ENCODE measurements around the gene EN2.

The EN2 gene

DNA sequence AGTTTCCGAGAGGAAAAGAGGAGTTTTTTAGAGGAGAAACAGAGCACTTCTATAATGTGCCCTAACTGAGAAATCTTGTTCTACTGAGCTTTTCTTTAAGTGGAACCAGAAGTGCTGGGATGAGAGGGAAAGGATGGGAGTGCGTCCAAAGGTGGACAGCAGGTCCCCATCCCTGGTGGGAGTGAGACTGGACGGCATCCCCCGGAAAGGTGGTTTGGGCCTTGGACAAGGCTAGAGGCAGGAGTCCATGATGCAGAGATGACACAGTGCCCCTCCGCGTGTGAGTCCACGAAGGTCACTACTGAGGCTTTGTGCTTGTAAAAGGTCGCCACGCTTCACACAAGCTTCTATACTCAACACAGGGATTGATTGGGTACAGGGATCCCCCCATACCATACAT, 6.1 kb upstream of the EN2 start:
- no peak for DNase-seq

DNA sequence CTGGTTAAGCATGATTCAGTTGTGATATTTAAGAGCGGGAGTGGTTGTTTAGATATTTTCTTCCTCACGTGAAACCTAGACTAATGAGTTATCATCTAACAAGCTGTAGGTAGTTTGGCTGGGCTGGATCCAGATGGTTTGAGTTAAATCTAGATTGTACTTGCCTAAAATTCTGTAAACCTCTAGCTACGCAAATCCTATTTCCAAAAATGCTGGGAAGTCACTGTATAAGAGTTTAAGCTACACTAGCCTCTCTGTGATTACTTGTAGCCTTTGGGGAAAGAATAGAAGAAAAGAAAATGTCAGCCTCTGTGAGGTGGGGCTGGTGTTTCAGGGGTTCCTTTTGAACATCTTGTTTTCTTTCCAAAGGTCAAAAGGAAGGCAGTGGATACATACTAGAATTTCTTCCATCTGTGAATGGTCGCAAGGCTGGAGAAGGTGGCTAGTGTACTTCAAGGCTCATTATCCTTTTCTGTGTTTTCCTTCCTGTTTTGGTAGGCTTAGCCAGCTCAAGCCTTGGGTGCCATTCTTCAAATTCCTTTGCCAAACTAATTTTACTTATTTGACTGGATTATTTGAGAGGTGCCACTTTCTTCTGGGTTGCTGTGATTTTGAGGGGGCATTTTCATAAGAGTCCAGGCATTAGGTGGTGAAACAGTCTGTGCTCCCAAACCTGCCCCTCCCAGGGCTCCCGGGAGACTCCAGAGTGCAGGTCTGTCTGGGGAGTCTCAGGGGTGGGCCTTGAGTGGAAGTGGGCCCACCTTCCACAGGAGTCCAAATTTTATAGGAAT, 5.2 kb upstream of the EN2 start:
- DNase-seq = no peak

DNA sequence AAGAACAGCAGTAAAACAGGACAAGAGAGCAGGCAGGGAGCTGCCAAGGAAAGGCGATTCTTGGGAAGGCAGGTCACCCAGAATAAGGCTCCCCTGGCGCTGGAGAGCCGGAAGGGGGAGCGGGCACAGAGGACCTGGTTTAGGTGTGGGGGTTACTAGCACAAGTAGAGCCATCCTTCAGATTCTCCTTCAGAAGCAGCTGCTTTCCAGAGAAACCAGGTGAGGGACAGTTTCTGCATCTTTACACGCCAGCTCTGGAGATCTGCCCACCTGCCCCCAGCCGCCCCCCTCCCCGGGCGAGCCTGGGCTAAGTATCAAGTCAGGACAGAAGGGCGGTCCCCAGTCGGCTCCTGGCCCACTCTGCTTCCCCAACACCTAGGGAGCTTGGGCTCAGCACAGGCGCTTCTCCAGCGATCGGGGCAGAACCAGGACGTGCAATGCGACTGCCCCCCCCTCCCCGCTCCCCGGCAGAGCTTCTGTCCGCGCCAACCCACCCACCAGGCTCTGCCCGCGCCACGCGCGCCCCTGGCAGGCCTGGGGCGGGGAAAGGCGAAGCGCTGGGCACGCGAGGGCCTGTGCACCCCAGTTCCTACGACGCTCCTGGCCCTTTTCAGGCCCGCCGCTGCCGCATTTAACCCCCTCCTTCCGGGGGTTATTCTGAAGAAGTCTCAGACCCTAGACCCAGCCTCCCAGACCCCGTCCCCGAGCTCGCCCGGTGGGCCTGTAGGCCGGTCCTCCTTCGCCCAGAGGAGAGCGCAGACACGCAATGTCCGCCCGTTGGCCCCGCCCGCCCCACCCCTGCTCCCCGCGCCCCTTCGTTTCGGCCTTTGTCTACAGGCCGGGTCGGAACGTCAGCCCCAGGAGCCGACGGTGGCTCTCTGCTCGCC, 4.4 kb upstream of the EN2 start:
- no peak for DNase-seq

DNA sequence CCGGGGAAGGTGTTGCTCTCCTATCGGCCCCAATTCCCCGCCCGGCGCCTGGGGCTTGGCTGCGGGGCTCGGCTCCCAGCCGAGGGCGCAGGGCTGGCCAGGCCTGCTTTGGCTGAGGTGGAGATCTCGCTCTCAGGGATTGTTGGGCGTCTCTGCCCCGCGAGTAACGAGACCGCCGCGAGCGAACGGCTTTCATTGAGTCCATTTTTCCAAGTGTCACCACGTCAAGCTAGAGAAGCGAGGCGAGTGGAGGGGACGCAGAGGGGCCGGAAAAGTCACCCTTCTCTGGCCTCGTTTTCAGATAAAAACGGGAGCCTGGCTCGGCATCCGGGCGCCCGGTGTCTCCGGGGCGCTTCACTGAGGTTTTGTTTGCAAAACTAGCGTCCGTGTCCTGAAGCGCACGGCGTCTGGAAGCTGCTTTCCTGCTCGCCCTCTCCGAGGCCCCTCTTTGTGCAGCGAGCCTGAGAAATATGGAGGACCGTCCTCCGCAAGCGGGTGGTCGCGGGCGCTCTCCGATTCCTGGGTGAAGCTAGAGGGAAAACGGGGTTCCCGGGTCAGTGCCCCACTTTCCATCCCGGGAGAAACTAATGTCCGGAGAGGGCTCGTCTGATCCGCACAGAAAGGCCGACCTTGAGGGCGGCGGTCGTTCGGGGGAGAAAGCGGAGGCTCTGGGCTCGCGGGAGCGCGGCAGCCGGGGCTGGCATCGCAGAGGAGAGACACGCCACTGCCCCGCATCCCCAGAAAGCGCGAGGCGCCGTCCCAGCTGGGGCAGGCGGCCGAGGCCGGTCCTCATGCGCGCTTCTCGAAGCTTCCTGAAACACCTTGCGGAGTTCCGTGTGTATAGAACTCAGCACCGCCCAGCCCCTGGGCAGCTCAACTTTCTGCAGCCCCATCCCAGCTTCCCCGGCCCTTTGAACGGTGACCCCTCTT, 3.5 kb upstream of the EN2 start:
- DNase-seq = no peak

DNA sequence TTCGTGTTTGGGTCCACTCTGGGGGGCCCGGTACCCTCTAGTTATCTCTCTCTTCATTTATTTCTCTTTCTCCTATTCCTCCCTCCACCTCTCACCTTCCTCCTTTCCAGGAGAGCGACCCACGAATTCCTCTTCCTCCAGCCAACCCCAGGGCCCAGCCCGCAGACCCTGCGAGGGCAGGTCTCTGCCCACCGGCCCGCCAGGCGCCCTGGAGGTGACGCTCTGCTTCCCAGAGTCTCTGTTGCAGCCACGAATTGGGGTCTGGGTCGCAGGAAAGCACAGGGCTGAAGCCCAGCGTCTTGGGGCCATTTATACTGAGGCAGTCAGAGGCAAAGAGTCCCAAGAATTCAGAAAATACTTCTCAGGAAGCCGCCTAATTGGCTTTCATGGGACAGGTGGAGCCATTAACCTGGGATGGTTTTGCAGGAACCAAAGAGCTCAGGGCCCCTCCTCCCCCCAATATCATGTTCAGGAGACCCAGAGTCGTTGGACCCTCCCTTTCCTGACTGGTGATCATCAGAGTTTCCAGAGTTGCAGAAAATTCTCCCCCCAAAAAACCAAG, 2.7 kb upstream of the EN2 start:
- no peak for DNase-seq

DNA sequence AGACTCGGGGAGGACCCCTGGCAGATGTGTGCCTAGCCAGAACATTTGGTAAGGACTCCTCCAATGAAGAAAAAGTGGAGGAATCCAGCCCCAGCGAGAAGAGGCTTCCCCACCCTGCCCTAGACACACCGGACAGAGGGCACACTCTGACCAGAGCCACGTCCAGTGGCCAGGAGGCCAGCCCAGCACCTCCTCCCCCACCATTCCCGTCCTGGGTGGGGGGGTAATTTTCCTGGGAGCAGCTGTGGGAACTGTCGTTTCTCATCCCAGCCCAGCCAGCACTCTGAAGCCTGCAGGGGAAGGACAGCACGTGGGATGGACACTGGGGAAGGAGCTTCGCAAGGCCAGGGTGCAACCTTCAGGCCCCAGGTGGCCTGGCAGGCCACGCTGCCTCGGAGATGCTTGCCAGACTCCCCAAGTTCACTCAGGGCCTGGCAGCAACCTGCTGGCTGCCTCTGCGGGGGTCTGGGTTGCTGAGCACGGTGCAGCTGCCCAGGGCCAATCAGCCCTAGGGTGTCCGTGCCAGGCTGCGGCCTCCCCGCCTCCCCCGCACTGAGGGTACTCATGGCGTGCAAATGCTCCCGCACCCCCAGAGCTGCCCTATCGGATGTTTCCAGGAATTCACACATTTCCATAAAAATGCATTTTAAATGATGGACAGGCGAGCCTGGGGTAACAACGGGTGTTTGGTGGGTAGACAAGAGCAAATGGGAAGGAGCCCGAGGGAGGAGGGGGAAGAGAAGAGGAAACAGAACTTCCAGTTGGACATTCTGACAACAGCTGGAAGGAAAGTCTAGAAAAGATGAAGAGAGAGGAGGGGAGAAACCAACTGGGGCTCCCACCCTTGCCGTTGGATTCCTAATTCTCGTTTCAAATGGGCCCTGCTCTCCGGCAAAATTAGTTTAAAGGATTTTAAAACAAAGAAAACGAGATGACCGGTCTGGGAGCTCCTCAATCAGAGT, 1.9 kb upstream of the EN2 start:
- DNase-seq = no peak

DNA sequence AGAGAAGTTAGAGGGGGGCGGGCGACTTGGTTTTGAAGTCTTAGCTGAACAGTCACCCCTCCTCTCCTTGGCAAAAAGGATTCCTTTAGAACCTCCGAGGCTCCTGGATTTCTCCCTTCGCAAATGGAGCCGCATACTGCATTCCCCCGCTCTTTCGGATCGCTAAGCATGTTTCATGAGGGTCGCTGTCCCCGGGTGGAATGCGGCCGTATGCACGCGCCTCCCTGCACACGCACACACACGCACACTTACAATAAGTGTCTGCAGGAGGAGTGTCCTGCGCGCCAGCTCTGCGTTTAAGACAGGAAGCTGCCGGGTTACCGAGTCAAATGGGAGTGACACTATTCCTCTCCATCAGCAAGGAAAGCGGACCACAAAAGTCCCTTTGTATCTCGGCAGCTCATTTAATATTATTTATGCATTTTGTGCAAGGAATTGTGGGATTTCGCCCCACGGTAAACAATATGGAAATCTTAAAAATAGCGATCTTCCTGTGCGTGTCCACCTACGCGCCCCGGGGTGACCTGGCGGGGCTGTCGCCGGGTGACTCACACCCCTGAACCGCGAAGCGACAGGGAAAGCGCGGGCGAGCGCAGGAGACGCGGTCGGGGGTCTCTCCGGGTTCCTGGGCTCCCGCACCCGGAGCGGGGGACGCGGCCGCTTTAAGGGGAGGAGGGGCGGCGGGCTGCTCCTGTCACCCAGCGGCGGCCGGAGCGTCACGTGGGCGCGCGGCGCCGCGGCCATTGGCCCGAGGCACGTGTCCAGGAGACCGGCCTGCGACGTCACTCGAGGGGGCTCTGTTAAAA, 988 bp upstream of the EN2 start:
- DNase-seq = peak; percentile 2

DNA sequence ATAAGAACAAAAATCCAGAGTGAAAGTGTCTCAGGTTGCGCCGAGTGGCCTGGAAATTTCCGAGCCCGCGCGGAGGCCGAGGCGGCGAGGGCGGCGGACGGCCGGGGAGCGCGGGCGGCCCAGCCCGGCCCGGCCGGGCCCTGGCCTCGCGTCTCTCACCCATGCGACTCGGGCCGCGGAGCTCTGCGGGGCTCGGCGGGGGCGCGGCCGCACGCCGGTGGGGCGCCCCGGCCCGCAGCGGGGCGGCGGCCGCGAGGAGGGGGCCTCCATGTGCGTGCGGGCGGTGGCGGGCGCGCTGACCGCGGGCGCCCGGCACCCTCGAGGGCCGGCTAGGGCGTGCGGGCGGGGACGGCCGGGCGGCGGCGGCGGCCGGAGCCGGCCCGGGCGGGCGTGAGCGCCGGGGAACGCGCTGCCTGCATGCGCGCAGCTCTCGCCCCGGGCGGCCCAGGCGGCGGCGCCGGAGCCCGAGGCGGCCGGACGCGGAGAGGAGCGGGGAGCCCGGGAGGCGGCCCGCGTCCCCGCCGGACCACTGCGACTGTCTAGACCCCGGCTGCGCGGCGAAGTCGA, 302 bp upstream of the EN2 start:
- DNase-seq = no peak

DNA sequence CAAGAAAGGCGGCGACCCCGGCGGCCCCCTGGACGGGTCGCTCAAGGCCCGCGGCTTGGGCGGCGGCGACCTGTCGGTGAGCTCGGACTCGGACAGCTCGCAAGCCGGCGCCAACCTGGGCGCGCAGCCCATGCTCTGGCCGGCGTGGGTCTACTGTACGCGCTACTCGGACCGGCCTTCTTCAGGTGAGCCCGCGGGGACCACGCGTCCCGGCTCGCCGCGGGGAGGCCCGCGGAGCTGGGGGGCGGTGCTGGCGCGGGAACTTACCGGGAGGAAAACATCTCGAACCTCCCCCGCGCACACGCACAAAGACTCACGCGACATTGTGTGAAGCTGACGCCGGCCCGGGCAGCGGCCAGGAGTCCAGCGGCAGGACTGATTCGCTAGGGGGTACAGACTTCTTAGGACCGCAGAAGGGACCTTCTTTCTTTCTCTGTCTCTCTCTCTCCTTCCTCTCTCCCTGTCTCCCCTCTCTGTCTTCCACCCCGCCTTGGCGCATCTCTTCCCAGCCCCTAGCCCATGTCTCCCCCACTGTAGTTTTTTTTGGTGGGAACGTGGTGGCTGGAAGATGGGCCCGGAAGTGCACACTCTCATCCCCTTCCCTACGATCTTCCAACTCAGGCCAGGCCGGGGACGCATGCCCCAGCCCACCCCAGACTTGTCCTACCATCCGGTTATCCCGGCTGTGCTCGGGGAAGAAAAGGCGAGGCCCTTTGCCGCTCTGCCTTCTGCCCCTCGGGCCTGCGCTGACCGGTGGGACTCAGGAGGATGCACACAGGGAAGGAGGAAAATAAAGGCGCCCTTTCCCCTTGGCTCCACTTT, 1.2 kb downstream of the EN2 start:
- DNase-seq = no peak

DNA sequence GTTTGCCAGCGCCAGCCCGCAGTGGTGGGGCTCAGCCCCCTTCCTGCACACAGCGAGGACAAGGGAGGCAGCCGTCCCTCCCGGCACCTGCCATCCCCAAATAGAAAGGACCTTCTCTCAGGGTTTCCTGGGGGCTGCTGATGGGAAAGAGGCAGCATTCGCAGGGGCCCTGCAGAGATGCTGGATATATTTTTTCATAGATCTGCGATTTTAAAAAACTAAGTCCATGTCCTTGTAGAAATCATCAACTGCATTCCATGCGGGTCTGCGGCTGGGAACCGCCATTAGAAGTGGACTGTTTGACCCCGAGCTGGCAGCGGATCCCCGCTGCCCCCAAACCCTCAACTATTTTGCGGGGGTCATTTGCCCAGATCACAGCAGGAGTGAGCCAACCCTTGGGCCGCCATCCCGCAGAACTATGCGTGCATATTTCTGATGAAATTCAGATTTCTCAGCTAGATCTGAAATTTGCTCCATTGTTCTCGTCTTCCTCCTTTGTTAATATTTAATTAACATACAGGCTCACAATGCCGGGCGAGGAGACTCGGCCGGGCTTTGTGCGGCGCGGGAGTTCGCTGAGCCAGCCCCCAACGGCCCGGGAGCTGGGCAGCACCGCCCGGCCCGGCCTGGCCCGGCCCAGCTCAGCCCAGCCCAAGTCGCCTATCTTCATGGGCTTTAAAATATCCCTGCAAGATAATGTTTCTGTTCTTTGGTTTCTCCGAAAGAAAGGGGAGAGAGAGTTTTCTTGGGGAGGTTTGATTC, 2.0 kb downstream of the EN2 start:
- DNase-seq = no peak

DNA sequence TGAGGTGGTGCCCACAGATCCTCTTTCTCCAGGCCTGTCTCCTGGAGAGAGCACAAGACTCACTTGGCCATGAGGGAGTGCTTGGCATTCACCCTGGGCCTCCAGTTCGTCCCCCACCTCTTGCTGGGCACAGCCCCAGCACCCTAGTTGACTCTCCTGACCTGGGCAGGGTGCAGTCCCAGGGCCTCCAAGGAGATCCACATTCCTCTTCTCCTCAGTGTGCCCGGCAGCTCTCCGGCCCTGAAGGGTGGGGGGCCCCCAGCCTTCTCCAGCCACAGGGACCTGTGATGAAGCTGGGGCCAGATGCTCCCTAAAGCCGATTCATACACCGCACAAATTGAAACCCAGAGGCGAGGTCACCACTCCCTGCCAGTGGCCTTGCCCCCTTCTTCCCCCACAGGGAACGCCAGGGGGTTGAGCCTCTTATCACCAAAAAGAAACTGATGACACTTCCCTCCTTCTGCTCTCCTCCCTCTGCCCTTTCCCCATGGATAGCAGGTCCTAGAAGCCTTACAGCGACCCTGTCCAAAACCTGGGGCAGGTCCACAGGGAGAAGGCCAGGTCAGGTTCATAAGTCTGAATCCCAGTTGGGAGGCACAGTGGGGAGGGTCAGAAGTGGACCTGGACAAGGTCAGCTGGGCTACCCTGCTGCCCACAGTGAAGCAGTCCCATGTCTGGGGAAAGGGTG, 3.1 kb downstream of the EN2 start:
- DNase-seq = no peak

DNA sequence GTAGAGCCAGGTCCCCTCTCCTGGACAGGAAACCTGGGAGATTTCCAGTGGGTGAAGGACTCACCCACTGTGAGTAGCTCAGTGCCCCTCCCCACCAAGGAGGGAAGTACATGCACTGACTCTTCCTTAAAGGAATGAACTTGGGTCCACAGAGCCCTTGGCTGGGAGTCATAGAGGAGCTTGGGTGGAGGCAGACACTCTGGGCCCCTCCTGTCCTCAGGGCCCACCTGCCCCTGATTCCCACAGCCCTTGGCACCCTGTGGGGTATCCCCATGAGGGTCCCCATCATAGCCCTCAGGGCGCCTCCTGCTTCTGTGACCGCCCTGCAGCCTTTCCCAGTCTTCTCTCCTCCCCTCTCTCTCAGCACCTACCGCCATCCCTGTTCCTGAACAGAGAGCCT, 3.7 kb downstream of the EN2 start:
- no peak for DNase-seq

DNA sequence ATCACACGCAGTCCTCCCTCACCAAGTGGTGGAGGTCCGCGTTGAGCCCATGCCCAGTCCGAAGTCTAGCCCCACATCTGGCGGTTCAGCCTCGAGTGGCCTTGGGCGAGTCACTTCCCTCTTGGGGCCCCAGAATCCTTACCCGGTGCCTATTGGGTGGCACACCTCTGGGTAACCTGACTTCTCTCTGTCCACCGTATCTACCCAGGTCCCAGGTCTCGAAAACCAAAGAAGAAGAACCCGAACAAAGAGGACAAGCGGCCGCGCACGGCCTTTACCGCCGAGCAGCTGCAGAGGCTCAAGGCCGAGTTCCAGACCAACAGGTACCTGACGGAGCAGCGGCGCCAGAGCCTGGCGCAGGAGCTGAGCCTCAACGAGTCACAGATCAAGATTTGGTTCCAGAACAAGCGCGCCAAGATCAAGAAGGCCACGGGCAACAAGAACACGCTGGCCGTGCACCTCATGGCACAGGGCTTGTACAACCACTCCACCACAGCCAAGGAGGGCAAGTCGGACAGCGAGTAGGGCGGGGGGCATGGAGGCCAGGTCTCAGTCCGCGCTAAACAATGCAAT, 4.3 kb downstream of the EN2 start:
- DNase-seq = no peak

DNA sequence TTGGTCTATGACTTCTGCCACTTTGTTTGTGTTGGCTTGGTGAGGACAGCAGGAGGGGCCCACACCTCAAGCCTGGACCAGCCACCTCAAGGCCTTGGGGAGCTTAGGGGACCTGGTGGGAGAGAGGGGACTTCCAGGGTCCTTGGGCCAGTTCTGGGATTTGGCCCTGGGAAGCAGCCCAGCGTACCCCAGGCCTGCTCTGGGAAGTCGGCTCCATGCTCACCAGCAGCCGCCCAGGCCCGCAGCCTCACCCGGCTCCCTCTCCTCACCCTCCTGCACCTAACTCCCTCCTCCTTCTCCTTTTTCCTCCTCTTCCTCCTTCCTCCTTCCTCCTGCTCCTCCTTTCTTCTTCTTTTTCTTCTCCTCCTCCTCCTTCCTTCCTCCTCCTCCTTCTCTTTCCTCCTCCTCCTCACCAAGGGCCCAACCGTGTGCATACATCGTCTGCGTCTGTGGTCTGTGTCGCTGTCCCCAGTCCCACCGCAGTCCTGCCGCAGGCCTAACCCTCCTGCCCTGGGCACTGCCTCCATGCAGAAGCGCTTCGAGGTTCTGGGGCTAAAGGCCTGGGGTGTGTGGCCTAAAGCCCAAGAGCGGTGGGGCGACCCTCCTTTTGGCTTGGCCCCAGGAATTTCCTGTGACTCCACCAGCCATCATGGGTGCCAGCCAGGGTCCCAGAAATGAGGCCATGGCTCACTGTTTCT, 5.3 kb downstream of the EN2 start:
- DNase-seq = no peak

DNA sequence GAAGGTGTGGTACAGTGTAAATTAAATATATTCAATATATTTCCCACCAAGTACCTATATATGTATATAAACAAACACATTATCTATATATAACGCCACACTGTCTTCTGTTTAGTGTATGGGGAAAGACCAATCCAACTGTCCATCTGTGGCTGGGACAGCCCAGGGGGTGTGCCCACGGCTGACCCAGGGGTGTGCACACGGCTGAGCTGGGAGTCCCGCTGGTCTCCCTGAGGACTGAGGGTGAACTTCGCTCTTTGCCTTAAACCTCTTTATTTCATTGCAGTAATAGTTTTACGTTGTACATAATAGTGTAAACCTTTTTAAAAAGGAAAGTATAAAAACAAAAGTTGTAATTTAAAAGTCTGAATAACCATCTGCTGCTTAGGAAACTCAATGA, 6.3 kb downstream of the EN2 start:
- DNase-seq = no peak

DNA sequence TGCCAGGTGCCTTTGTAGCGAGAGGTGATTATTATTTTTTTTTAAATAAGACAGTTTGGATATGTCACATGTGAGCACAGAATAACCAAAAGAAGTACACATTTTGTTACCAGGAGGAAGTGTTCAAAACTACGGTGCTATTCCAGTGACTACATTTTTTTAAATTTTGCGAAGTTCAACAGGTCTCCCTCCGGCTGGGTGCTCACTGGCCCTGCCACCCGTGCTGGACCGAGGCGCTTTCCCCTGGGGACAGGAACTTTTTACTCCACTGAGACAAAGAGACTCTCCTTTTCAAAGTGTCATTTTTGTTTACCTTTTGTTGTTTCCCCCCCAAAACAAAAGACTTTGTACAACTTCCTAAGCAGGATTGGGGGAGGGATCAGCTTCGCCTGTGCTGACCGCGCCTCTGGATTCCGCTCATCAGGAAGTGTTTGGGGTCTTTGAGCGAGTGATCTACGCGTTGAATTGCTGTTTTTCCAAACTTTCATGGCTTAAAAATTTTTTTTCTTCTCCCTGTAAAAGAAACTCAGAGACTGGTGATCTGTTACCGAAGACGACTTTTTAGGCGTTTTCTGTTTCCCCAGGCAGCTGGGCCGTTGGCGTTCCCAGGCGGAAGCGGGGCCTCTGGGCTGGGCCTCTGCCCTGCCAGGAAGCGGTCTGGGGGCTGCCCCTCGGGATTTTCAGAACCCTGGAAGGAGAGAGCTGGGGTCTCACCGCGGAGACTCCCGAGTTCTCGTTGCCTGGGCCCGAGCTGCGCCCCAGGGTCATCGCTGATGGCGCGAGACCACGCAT, 7.2 kb downstream of the EN2 start:
- DNase-seq = no peak

Data from MV-4-11 (cell line).